Renal cortical epithelial cell (primary cell): ENCODE measurements around the gene PERCC1. TPM values are rescaled to one million over a fixed set of nuclear protein-coding genes. Genes with fewer than 3 reads are reported as not detected.

Source experiments
- DNase-seq: peaks from one replicate; pipeline ENCODE4 v3.0.0-alpha.2; 2011; ENCODE audit warnings: low read depth
- total RNA-seq: library from RNA; depleted of rRNA; stranded (reverse); fragments of >200 nt; gene quantifications from 2 replicates; pipeline ENCODE4 v1.2.3, GENCODE V29; 2014

The PERCC1 gene
- not detected in 2 replicates for total RNA-seq

DNA sequence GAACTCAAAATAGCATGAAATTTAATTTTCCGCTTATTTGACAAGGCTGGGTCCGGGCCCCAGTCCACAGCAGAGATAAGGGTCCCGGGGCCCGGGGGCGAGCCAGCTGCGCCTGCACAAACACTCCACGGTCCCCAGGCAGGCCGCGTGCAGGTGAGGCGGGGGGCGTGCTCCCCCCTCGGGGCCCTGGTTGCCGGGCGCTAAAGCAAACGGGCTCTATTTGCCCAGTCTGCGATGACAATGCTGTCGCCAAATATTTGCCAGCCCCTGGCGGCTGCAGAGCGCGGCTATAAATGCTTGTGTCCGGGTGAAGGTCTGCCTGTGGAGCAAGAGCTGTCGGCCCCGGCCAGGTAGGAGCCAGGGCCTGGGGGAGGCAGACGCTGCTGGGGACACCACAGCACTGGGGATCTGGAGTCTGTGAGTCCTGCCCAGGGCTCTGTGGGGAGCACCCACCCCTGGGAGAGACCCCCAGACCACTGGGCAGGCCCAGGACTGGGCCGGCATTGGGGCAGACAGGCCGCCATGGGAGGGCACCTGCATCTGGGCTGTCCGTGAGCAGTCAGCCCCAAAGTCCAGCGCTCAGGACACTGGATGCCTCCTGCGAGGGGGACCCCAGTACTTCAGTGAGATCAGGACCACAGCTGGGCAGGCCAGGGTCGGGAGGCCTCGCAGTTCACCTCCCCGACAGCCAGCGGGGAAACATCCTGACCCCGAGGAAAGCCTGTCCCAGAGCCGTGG is at the start of gene PERCC1:
Gene PERCC1 (plus strand): TSS at position 320 of the 738 bp plus-strand sequence. CDS start 1,516 bp downstream, outside the sequence.
- no peak for DNase-seq

DNA sequence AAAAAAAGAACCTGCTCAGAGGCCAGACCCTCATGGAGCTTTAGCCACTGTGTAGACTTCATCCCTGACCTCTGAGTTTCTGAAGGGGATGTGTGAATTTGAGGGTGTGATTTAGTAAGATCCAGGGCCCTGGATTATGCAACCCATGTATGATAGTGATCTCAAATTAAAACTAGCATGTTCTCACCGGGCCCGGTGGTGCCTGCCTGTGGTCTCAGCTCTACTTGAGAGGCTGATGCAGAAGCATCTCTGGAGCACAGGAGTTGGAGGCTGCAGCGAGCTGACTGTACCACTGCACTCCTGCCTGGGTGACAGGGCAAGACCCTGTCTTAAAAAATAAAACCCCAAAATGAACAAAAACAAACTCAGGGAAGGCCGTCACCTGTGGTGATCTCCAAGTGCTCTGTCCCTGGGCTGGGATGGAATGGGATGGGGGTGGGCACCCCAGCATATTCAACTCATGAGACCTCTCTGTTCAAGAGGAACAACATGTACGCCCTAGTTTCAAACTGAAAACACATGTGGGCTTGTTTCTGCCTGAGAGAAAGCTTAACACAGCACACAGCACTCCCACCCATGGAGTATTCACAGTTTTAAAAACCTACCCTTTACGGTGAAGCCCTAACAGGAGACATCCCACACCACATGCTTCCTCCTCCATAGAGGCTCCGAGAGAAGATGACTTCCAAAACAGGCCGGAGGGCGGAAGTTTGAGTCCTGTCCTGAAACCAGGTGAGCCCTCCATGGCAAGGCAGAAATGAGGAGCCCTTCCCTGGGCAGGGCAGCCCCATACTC is 49.1 kb upstream of the PERCC1 start:
- no peak for DNase-seq

DNA sequence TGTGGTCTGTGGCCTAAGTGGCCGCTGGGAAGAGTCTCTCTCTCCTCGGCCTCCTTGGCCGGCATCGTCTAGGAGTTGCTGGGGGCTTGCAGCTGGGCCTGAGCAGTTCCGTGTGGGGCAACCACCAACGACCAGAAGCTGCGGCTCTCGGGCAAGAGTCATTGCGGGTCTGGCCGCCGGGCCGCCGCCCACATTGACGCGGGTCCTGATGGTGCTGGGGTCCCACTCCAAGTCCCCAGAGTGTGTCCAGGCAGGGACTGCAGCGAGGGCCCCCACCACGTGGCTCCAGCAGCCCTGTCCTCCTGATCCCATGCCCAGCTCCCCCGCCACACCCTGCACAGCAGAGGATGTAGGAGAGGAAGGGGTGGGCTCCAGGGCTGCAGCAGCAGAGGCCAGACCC is 47.3 kb upstream of the PERCC1 start:
- no peak for DNase-seq

DNA sequence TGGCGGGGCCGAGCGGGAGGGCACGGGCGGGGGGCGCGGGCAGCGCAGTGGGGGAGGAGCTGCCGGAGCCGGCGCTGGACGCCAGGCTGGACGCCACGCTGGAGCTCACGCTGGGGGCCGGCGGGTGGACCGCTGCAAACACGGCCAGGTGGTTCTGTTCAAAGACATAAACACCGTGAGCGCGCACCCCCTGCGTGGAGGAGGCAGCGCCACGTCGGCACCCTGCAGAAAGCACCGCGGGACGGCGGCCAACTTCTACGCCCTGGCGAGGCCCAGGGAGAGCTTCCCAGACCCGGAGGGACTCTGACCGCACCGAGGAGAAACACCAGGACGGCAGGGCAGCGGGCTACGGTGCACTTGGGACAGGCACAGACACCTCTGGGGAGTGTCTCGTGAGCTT is 45.6 kb upstream of the PERCC1 start:
- no peak for DNase-seq

DNA sequence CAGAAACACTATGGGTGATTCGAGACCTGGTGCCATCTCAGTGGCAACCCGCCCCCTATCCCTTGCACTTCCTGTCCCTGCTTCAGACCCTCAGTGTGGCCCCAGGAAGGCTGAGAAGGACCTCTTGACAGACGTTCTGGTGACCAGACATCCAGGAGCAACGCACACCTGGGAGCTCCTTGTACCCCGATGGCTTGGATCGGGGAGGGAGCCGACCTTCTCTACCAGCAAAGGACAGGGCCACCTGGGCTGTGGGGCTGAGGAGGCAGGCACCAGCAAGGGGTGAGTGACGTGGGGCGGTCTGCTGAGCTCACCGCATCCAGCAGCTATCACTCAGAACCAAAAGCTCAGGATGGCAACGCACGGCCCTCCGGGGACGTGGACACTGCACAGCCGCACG is 43.5 kb upstream of the PERCC1 start:
- no peak for DNase-seq

DNA sequence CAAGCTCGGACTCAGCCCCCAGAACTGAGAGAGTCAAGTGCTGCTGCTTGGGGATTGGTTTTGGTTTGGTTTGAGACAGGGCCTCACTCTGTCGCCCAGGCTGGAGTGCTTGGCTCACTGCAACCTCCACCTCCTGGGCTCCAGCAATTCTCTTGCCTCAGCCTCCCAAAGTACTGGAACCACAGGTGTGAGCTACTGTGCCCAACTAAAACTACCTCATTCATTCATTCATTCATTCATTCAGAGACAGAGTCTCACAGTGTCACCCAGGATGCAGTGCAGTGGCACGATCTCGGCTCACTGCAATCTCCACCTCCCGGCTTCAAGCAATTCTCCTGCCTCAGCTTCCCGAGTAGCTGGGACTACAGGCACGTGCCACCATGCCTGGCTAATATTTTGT is 41.1 kb upstream of the PERCC1 start:
- no peak for DNase-seq

DNA sequence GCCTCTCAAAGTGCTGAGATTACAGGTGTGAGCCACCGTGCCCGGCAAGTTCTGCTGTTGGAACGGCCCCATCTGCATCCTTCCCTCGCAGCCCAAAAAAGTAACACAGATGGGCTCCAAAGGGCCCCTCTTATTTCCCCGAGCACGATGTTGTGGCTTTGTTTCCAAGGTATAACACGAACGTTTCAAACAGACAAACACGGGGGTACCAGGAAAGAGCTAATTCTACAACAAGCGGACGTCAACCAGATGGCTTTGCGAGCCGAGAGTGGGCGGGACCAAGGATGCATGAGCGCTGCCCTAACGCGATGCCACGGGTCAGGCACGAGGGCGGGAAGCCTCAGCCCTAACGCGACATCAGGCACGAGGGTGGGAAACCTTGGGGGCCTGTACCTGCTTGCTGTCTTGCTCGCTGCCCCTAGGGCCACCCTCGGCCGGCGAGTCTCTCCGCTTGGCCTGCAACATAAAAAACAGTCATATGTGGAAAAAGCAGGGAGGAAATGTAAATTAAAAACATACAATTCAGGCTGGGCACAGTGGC is 40.6 kb upstream of the PERCC1 start:
- DNase-seq: no peak

DNA sequence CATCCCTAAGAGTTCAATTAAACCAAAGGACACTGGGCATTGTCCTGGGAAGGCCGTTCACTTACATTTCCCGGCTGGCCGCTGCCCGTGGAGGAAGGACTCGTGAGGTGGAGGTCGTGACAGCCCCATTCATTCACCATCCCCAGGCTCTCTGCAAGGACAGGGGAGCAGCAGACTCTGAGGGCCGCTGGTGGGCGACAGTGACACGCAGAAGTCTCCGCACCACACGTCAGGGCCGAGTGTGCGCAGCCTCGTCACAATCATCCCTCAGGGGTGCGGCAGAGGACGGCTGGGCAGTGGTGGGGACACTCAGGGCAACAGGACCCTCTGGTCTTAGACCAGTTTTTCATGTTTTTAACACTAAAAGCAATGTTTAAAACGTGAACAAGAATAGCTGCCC is 38.1 kb upstream of the PERCC1 start:
- no peak for DNase-seq

DNA sequence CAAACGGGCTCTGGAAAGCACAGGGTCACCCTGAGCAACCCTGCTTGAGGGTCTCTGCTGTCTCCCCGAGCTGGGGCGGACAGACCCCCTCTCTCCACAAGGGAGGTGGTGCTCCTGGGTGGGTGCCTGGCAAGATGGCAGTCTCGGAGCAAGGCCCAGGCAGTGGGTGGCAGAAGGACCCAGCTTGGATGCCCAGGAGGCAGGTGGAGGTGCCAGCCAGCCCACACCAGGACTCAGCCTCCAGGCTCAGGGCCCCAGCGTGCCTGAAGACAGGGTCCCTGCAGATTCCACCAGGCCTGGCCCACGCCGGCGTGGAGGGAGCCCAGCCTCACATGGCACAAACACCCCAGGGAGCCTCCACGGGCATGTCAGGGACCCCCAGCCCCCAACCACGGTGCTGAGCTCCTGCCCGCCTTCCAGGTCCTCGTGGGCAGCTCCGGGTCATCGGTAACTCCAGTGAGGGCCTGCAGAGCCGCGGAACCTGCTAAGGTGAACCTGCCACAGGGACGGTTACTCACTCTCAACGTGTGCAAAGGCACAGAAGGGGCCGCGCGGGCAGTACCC is 37.2 kb upstream of the PERCC1 start:
- DNase-seq: no peak

DNA sequence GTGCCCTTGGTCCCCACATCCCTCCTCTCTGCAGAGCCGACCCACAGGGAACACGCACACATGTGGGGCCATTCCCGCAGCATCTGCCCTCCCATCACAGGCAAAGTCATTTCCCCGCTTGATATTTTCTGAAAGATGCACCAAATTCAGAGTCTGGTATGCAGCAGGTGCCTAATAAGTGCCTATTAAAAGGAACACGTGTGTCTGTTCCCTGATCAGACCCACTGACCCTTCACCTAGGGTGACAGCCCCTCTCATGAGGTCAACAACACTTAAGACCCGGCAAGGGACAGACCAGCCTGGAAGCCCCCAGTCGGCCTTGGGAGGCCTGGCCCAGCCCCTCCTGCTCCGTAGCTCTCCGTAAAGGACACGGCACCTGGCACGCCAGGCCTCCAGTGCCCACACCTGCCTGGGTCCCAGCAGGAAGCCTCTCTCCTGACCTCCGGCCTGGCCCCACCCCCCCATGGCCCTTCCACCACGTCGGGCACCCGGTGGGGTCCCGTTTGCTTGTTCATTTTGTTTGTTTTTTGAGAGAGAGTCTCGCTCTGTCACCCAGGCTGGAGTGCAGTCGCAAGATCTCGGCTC is 36.4 kb upstream of the PERCC1 start:
- no peak for DNase-seq

DNA sequence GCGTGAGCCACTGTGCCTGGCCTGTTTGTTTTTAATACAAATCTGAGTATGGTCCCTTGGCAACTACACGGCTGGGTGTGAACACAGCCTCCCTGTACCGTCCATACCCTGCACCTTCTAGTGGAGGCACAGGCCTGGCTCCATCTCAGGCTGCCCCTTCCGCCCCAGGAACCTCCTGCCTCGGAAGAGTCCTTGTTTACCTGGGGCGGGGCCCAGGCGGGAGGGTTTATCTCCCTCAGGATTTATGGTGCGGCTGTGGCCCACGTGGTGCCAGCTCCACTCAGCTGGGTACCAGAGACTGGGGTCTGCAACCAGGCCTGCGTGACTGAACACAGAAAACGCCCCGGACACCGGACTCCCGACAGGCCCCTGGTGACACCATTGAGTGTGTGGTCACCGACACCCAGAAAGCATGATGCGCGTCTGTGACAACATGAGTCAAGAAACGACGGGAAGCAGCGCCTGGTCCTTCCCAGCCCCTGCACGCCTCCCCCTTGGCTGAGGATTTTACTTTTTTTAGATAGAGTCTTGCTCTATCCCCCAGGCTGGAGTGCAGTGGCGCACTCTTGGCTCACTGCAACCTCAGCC is 35.3 kb upstream of the PERCC1 start:
- no peak for DNase-seq

DNA sequence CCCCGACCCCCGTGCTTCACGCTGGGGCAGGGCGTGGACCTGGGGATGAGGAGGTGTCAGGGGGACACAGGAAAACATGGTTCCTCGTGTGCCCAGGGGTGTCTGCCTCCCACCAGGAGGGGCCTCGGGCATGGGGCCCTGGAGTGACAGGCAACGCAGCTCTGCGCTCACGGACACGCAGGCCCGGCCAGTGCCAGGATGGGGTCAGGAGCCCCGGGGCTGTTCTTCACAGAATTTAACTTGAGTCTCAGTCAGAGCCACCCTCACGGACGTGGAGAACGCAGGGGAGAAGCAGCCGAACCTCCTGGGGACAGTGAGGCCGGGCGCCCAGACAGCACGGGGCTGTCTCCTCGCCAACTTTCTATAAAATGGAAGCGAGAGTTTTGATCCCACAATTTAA is 33.1 kb upstream of the PERCC1 start:
- DNase-seq: no peak

DNA sequence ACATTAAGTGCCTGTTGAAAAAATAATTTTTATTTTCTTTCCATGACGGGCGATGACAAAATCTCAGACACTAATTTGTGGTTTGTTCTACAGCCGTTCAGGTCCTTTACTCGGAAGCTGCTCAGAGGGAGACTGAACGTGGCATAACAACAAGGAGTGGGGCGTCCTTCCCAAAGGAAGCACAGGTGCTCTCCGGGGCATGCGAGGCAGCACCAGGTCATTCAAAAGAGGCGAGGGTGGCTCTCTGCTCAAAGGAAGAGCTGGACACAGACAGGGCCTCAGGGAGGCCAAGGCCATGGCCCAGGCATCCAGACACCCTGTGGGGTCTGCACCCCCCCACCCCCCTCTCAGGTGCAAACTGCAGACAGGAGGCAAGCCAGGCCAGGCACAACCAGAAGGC is 32.5 kb upstream of the PERCC1 start:
- no peak for DNase-seq

DNA sequence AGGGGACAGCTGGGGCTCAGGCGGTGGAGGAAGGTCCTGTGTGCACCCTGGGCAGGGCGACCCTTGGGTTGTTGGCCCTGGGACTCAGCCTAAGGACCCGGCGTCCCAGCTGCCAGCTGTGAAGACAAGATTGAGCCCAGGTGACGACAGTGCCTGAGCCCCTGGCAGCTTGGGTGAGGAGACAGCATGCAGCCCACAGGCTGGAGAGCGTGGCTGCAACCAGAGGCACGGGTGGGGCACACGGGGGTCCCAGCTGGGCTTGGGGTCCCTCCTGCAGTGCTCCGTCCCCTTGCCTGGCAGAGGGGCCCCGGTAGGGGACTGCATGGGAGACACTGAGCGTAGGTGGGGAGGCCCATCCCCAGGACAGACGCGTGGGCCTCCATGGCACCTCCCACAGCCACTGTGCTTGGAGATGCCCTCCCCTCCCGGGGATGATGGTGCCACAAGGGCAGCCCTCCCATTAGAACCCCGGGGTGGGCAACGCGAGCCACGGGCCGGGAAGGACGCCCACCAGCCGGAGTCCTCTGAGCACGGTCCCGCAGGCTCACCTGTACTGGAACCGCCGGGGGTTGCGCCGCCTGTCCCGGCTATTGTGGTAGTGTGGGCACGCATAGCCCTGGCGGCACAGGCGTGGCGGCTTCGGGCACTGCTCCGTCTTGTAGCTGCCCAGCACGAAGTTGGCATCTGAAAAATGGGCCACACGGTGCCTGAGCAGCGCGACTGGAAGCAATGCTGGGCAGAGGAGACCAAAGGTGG is 31.9 kb upstream of the PERCC1 start:
- no peak for DNase-seq

DNA sequence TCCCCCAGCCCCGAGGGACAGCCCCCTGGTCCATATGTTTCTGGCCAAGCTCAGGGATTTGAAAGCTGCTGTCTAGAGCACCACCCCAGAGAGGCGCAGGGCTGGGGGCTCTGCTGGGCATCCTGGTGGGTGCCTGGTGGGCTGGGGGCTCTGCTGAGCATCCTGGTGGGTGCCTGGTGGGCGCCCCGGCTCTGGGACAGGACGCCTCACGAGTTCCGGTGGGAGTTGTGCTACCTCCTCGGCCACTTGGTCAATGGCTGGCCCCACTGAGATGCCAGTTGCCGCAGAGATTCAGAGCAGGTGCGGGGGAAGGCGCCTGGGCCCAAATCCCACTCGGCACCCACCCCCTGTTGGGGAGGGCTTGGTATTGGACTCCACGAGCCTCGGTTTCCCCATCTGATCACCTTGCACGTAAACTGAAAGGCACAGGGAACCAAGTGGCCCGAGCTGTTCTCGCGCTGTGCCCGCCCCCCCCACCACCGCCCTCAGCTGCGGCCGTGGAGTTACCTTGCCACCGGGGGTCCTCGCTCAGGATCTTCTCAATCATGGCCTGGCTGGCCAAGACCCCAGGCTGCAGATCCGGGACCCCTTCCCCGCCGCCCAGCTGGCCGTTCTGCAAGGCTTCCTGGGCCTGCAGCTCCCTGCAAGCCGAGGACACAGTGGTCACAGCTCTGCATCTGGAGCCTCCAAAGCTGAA is 29.7 kb upstream of the PERCC1 start:
- DNase-seq: no peak

DNA sequence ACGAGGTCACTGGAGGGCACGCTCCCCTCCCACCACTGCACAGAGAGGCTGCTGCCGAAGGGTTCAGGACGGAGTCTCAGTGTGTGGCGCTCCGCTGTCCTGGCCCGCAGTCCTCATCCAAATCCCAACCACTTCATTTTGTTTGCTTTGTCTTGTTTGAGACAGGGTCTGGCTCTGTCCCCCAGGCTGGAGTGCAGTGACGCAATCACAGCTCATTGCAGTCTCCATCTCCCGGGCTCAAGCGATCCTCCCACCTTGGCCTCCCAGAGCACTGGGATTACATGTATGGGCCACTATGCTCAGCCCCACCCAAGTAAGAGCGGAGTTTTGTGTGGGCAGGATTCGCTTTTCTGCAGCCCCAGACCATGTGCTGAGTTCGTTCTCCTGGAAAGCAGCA is 29.1 kb upstream of the PERCC1 start:
- no peak for DNase-seq

DNA sequence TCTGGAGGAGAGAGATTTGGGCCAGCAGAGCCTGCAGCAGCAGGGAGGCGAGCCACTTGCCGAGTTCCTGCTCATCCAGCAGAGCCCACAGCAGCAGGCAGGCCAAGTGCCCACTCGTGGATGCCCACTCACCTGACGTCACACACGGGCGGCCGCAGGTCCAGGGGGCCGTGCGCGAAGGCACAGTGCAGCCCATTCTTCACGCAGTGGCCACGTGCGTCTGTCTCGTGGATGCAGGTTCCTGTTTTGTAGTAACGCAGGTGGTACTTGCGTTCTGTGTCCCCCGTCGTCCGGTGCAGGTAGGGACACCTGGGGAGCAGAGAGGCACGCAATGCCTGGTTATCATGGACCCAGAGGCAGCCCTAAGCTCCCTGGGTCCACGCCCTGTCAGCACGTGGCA is 27.8 kb upstream of the PERCC1 start:
- no peak for DNase-seq

DNA sequence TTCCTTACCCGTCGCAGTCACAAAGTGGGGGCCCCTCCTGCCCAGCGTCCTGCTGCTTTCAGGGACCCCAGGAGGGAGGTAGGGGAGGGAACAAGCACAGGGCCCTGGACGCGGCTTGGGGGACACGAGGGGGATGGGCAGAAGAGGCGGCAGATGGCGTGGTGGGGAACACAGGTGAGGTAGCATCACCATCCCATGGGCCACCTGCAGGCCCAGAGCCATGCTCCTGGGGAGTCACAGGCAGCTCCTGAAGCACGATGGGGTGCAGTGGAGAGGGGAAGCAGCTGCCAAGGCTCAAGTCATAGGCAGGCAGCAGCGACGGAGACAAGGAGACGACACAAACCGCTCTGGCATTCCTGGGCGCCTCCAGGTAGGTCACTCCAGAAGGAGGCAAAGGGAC is 27.1 kb upstream of the PERCC1 start:
- no peak for DNase-seq

DNA sequence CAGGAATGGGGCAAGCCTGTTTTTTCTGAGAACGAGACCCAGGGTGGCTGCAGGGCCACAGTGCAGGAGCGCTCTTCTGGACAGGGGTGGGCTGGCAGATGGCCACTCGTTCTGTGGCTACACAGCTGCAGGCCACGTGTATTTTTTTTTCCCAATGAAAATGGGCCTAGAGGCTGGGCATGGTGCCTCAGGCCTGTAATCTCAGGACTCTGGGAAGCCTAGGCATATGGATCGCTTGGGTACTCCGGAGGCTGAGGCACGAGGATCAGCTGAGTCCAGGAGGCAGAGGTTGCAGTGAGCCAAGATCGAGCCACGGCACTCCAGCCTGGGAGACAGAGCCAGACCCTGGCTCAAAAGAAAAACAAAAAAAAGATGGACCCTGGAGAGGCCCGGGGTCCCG is 23.1 kb upstream of the PERCC1 start:
- no peak for DNase-seq

DNA sequence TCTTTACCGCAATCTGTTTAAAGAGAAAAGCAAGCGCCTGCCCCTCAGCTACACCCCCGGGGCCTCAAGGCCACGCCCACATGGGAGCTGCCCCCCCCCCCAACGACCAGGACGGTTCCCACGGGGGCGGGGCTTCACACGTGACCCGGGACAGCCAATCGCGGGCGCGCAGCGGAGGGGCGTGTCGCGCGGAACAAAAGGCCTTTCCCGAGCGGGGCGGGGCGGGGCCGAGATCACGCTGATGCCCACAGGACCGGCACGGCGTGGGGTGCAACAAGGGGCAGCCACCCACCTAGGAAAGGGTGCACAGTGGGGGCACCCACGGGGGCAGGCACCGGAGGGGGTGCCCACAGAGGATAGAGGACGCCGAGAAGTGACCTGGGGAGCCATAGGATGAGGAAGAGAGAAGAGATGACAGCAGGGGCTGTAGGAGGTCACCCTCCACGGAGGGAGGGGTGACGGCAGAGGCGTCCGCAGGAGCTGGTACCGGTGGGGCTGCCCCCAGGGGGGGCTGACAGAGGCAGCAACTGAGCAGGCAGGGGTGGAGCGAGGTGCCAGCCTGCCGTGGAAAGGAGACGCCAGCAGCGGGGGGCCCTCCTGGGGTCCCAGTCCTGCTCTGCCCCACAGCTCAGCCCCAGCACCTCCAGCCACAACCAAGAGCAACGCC is 22.6 kb upstream of the PERCC1 start:
- DNase-seq: peak; percentile 46
